UCSD-AML1 (cell line): ENCODE results near the gene ADGRA1.
"Not testable (repeated sequence)": the region's sequence is repeated elsewhere in the genome, so short reads cannot be mapped to it uniquely, and the experiment has no call there.

Experiments
- DNase-seq: peaks from one replicate; lab custom pipeline; 2025; ENCODE audit not compliant: unreplicated experiment; lab: John Stamatoyannopoulos, UW

Gene ADGRA1

GRCh38 chr10:133175624-133176023 is 87.9 kb downstream of the ADGRA1 start:
- DNase-seq, result not testable (repeated sequence)

DNA sequence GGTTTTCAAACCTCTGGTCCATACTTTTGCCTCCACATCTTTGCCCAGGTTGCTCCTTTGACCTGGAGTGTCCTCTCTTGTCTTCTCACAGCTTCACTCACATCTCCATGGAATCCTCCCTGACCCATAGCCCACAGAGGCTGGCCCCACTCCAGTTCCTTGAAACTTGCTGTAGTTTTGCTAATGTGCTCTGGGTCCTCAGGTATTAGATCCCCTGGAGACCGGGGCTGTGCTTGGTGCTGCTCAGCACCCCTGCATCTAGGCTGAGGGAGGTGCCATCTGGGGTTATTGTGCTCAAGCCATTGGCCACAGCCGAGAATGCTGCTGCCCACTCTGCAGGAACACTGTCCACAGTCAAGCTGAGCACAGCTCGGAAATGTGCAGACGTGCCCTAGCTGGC is 88.8 kb downstream of the ADGRA1 start:
- DNase-seq, result no peak

GRCh38 chr10:133177380-133178157 is 89.8 kb downstream of the ADGRA1 start:
- no peak for DNase-seq

DNA sequence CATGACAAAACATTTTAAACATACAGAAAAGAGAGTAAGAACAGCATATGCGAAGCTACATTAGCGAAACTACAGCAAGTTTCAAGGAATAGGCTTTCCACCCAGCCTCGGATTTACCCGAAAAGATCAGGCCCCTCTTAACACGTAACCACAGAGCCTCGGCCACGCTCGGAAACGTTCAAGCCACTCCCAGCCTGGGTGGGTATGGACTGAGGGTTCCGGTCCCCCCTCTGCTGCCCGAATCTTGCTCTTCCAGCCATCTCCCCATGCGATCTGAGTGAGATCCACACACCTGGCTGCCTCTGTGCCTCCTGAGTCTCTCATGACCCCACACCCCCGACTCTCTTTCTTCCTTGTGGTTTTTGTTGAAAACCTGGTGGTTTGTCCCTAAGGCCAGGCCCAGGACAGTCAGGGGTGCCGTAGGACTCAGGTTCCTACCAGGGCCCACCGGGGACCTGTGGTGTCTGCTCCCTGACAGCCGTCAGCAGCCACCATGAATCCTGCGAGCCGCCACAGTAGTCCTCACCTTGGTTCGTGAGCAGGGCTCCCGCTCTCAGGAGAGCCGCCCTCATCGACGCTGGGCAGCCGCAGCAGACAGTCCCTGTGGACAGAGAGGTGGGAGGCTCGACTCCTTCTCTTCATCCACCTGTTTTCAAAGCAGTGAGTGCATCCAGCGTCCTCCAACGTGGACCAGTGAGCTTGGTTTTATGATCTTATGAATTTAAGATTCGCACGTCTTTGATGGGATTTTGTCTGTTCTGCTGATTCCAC is 90.8 kb downstream of the ADGRA1 start:
- no peak for DNase-seq

- DNase-seq, result no peak
Observed at GRCh38 chr10:133179128-133179520, 91.4 kb downstream of the ADGRA1 start.

- no peak for DNase-seq
Observed at GRCh38 chr10:133179651-133180050, 91.9 kb downstream of the ADGRA1 start.

DNA sequence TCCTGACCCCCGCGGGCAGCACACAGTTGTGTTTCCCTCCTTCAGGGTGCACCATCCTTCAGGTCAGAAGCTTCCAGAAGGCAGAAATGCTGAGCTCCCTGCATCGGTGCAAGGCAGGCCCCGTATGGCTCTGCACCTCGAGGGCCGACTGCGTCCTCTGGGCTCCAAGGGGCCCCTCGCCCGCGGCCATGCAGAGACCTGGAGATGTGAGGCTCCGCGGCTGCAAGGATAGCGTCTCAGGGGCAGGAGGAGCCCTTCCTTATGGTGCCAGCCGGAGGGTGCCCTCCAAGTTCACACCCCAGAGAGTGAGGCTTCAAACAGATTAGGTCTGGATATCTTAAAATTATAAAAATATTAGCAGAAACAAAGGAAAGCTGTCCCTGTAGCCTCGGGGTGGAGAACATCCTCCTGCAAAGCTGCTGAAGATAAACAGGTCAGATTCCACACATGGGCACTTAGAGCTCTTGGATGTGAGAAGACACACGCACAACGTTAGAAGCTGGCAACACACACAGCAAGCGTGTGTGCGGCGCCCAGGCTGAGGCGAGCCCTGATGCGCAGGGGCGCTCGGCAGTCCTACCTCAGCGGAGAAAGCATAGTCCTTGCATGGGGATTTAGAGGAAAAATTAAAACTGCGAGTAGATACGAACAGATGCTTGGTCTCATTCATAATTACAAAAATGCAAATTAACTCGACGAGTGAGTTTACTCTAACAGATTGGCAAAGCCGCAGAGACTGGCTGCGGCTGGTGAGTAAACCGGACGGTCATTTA is 92.7 kb downstream of the ADGRA1 start:
- no peak for DNase-seq

GRCh38 chr10:133180965-133181639 is 93.4 kb downstream of the ADGRA1 start:
- DNase-seq, result no peak
